Tibial nerve (tissue), 4 donors: ENCODE results near the gene ZNF283. TPM values are rescaled to one million over a fixed set of nuclear protein-coding genes. Genes with fewer than 3 reads are reported as not detected.

Experiments
- DNase-seq, 2 donors: peaks; one replicate each; pipeline ENCODE4 v3.0.0-alpha.2; 2019; ENCODE audit warnings: low spot score in 2 of 2
- H3K27ac ChIP-seq, 4 donors: fragments of 200-600 bp; sonication (generic) in 3 of 4; one replicate each; pipeline ENCODE4 v1.5.1; 2017 to 2019; ENCODE audit warnings: mild to moderate bottlenecking in 1 of 4
- H3K27me3 ChIP-seq, 2 donors: fragments of 200-600 bp; sonication (generic) in 1 of 2; one replicate each; pipeline versions ENCODE4 v1.5.1 to v1.6.0; 2017 to 2019
- H3K36me3 ChIP-seq, 3 donors: fragments of 200-600 bp; sonication (generic); one replicate each; pipeline ENCODE4 v1.5.1; 2018 to 2019
- H3K4me1 ChIP-seq, 4 donors: fragments of 200-600 bp; sonication (generic) in 3 of 4; one replicate each; pipeline ENCODE4 v1.5.1; 2017 to 2019
- H3K4me3 ChIP-seq, 4 donors: fragments of 200-600 bp; sonication (generic) in 3 of 4; one replicate each; pipeline ENCODE4 v1.5.1; 2017 to 2019; ENCODE audit warnings: mild to moderate bottlenecking in 1 of 4, moderate library complexity in 1 of 4
- H3K9me3 ChIP-seq, 4 donors: fragments of 200-600 bp; sonication (generic) in 3 of 4; one replicate each; pipeline ENCODE4 v1.5.1; 2017 to 2019
- EP300 ChIP-seq, 2 donors: sonication (generic); formaldehyde crosslinking; IDR thresholded peaks; one replicate each; pipeline ENCODE4 v1.6.1; 2017; ENCODE audit warnings: antibody characterized with exemption in 2 of 2, mild to moderate bottlenecking in 1 of 2
- POLR2A ChIP-seq, 2 donors: fragments of 450-650 bp; IDR thresholded peaks; one replicate each; pipeline ENCODE4 v1.6.1; 2017; ENCODE audit warnings: antibody characterized with exemption in 2 of 2, mild to moderate bottlenecking in 2 of 2, moderate library complexity in 2 of 2
- WGBS, 2 donors: methylation state at CpG; one replicate each; pipeline ENCODE4 v1.1.5; 2018; 5-methylcytosine and 5-hydroxymethylcytosine counted together
- total RNA-seq, 4 donors: library from RNA; depleted of rRNA; stranded (reverse); fragments of >200 nt; gene quantifications; one replicate each; pipeline ENCODE4 v1.1.0, GENCODE V29; 2016
- TF ChIP-seq, protein P1 (sequence below), 5 experiments: fragments of 200-600 bp in 3 of 5; fragments of 450-650 bp in 2 of 5; sonication (generic) in 3 of 5; IDR thresholded peaks; one replicate each; pipeline ENCODE4 v1.5.1; 2016 to 2019; ENCODE audit warnings: antibody characterized with exemption in 5 of 5, mild to moderate bottlenecking in 3 of 5, moderate library complexity in 2 of 5

Gene ZNF283
- total RNA-seq, result 10 to 100 TPM in 2 of 4 donors, 1 to 10 TPM in 2; 4.2 to 12.3 (median 10.4) TPM

DNA sequence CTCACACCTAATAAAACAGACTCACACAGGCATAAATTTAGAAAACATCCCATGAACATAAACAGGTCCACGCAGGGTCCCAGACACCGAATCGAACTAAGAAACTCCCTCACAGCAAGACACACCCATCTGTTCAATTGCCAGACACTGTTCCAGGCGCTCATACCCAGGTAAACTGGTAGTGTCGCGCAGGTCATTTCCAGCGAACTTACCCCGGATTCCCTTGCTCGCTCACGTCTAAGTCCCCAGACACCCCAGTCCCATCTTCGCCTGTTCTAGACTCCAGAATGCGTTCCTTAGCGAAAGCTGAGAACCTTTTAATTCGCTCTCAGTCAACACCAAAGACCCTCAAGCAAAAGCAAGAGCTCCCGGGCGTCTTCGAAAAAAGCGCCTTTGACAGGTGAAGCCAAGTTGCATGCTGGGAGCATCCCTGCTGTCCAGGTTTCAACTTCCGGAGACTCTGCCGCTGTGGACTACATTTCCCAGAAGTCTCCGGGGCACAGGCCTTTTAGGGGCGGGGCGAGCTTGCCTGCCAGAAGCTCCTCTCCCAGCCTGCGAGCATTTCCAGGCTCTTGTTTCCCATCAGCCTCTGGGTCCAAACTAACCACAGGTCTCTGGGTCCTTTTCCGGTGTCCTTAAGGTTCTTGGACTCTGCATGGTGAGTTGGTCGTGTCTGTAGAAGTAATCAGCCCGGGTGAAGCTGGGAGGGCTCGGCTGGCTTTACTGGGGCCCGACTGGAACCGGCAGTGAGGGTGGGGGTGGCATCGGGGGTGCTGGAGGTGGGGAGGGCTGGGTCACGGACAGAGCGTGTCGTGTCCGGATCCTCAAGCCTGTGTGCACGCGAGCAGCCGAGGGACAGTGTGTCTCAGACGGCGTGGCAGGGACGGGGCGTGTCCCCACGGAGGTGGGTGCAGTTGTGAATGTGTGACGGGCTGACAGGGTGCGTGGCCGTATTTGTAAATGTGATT, at the start of gene ZNF283:
TSS of gene ZNF283 (plus strand) at position 535 of the 968 bp plus-strand sequence. CDS start 6,184 bp downstream, outside the sequence.
- Histone ChIP-seq H3K27me3 (peaks cover 0 to 3% of the 10 kb centered on the region in 2 donors), H3K9me3 (peaks cover 0 to 2% (median 0%) of the 10 kb centered on the region in 4 donors), H3K4me1 (peaks cover 0 to 14% (median 4%) of the 10 kb centered on the region in 4 donors), H3K4me3 (peak within 1 kb of the TSS; percentile 40 to 75 (median 60)), H3K27ac (peak within 1 kb of the TSS in 3 of 4 donors; percentile 57 to 82 (median 70)), H3K36me3 (peaks cover 0 to 41% (median 7%) of the 10 kb centered on the region in 3 donors)
- TF ChIP-seq, protein P1, sequence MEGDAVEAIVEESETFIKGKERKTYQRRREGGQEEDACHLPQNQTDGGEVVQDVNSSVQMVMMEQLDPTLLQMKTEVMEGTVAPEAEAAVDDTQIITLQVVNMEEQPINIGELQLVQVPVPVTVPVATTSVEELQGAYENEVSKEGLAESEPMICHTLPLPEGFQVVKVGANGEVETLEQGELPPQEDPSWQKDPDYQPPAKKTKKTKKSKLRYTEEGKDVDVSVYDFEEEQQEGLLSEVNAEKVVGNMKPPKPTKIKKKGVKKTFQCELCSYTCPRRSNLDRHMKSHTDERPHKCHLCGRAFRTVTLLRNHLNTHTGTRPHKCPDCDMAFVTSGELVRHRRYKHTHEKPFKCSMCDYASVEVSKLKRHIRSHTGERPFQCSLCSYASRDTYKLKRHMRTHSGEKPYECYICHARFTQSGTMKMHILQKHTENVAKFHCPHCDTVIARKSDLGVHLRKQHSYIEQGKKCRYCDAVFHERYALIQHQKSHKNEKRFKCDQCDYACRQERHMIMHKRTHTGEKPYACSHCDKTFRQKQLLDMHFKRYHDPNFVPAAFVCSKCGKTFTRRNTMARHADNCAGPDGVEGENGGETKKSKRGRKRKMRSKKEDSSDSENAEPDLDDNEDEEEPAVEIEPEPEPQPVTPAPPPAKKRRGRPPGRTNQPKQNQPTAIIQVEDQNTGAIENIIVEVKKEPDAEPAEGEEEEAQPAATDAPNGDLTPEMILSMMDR (IDR thresholded peaks at IDR 0.05), result no peak
- peak; percentile 49 for TF ChIP-seq EP300 (IDR thresholded peaks at IDR 0.05)
- no peak for TF ChIP-seq POLR2A (IDR thresholded peaks at IDR 0.05)
- 7 to 14% methylated on average over 44 to 45 of the region's 46 CpGs for WGBS, 2 donors
- DNase-seq, result peak; percentile 74 to 86

GRCh38 chr19:43778651-43779050, 48.5 kb upstream of the ZNF283 start:
- H3K27ac ChIP-seq, result peak overlapping the region in 3 of 4 donors; percentile 1 to 78 (median 43)
- no peak for DNase-seq
- no peaks in the 10 kb centered on the region for H3K9me3 ChIP-seq
- WGBS, 2 donors, result 80 to 90% methylated on average over 1 of the region's 1 CpG
- no peaks in the 10 kb centered on the region for H3K36me3 ChIP-seq
- no peak overlapping the region for H3K4me3 ChIP-seq
- H3K4me1 ChIP-seq, result peaks cover 0 to 50% (median 28%) of the 10 kb centered on the region in 4 donors
- TF ChIP-seq, protein P1 (IDR thresholded peaks at IDR 0.05), result no peak
- TF ChIP-seq EP300 (IDR thresholded peaks at IDR 0.05) (no peak), POLR2A (IDR thresholded peaks at IDR 0.05) (no peak)
- peaks cover 0 to 18% of the 10 kb centered on the region in 2 donors for H3K27me3 ChIP-seq

DNA sequence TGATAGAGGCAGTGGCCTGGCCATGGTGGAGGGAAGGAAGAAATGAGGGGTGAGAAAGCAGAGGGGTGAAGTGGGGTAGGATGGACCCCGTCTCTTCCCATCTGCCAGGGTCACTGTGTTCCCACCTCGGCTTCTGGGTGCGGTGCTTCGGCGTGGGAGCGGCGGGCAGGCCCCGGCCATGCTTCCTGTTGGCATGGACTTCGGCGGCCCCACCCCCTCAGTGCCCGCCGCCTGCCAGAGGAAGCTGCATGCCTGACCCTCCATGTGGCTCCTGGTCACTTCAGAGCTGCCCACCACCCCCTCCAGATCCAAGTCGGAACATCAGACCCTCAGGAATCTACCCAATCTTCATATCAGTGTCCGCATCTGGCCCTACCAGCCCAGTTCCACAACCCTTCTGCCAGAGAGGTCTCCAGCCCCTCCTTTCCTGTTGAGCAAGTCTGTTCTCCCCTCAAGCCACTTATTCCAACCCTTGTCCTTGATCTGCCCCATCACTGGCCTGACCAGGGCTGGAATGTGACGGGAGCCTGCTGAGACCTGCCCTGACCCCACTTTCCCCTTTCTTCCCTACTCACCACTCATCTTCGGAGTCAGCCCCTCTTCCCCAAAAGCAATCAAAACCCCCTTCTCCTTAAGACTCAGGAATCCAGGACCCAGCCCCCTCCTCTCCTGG, 47.8 kb upstream of the ZNF283 start:
- H3K4me3 ChIP-seq, result peak overlapping the region in 2 of 4 donors; percentile 29 to 32
- H3K4me1 ChIP-seq, result peaks cover 0 to 45% (median 29%) of the 10 kb centered on the region in 4 donors
- H3K27ac ChIP-seq, result peak overlapping the region in 3 of 4 donors; percentile 59 to 78 (median 60)
- no peaks in the 10 kb centered on the region for H3K36me3 ChIP-seq
- WGBS, 2 donors, result 50 to 57% methylated on average over 16 of the region's 16 CpGs
- DNase-seq, result no peak
- peaks cover 0 to 13% of the 10 kb centered on the region in 2 donors for H3K27me3 ChIP-seq
- TF ChIP-seq POLR2A (IDR thresholded peaks at IDR 0.05), result no peak
- TF ChIP-seq, protein P1 (IDR thresholded peaks at IDR 0.05), result no peak
- TF ChIP-seq EP300 (IDR thresholded peaks at IDR 0.05), result no peak
- no peaks in the 10 kb centered on the region for H3K9me3 ChIP-seq

DNA sequence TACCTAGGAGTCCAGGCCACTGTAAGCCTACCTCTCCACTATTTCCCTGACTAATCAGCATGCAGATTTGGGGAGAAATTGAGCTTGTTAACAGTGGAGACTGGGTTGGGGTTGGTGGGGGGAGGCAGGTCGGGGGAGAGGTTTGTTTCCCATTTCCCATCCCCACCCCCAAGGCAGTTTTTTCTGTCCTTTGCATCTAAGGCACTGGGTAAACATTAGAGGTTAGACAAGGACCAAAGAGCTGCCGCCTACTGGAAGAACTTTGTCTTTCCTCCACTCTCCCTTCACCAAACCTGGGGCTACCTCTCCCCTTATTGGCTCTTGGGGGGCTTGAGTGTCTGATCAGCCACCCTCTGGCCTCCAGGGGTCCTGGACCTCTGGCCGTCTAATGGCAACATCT, 47.3 kb upstream of the ZNF283 start:
- H3K27me3 ChIP-seq, result peaks cover 0 to 7% of the 10 kb centered on the region in 2 donors
- H3K27ac ChIP-seq, result peak overlapping the region in 3 of 4 donors; percentile 59 to 78 (median 60)
- peak overlapping the region in 2 of 4 donors; percentile 29 to 32 for H3K4me3 ChIP-seq
- H3K9me3 ChIP-seq, result no peaks in the 10 kb centered on the region
- TF ChIP-seq, protein P1 (IDR thresholded peaks at IDR 0.05), result no peak
- TF ChIP-seq EP300 (IDR thresholded peaks at IDR 0.05) (no peak), POLR2A (IDR thresholded peaks at IDR 0.05) (no peak)
- H3K36me3 ChIP-seq, result no peaks in the 10 kb centered on the region
- no peak for DNase-seq
- 36 to 55% methylated on average over 3 of the region's 3 CpGs for WGBS, 2 donors
- H3K4me1 ChIP-seq, result peaks cover 0 to 45% (median 32%) of the 10 kb centered on the region in 4 donors
